ENCODE data around the gene OSBPL9.

DNA sequence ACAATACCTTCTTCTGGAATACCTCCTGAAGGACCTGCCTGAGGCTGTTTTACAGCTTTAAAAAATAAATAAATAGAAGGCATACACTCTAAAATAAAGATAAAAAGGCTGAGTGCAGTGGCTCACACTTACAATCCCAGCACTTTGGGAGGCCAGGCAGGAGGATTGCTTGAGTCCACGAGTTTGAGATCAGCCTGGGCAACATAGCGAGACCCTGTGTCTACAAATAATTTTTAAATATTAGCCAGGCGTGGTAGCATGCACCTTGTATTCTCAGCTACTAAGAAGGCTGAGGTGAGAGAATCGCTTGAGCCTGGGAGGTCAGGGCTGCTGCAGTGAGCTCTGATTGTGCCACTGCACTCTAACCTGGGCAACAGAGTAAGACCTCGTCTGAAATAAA, 75.0 kb downstream of the OSBPL9 start:
- TF ChIP-seq, protein P1, sequence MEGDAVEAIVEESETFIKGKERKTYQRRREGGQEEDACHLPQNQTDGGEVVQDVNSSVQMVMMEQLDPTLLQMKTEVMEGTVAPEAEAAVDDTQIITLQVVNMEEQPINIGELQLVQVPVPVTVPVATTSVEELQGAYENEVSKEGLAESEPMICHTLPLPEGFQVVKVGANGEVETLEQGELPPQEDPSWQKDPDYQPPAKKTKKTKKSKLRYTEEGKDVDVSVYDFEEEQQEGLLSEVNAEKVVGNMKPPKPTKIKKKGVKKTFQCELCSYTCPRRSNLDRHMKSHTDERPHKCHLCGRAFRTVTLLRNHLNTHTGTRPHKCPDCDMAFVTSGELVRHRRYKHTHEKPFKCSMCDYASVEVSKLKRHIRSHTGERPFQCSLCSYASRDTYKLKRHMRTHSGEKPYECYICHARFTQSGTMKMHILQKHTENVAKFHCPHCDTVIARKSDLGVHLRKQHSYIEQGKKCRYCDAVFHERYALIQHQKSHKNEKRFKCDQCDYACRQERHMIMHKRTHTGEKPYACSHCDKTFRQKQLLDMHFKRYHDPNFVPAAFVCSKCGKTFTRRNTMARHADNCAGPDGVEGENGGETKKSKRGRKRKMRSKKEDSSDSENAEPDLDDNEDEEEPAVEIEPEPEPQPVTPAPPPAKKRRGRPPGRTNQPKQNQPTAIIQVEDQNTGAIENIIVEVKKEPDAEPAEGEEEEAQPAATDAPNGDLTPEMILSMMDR (conservative IDR thresholded peaks at IDR 0.05; ENCODE audit: low read length): no peak
- TF ChIP-seq EZH2phosphoT487 (IDR thresholded peaks at IDR 0.05; ENCODE audit: borderline replicate concordance, low read depth, low read length): no peak

Data from OCI-LY7 (cell line).